Esophagus (tissue), 2 donors: ENCODE measurements around the gene GGPS1. TPM values are rescaled to one million over a fixed set of nuclear protein-coding genes. Genes with fewer than 3 reads are reported as not detected.

Source experiments
- H3K27ac ChIP-seq, 2 donors: one replicate each; pipeline ENCODE4 v1.5.1; 2013; ENCODE audit warnings: low read depth in 2 of 2, mild to moderate bottlenecking in 2 of 2, inconsistent platforms in 1 of 2, low read length in 1 of 2, moderate library complexity in 1 of 2
- H3K27me3 ChIP-seq, 2 donors: one replicate each; pipeline ENCODE4 v1.6.1; 2013; ENCODE audit warnings: low read length in 2 of 2, control low read depth in 1 of 2, mild to moderate bottlenecking in 1 of 2; ENCODE audit not compliant: insufficient read depth in 2 of 2, control insufficient read depth in 1 of 2
- H3K36me3 ChIP-seq, 2 donors: one replicate each; pipeline ENCODE4 v1.6.1; 2013; ENCODE audit warnings: low read length in 1 of 2; ENCODE audit not compliant: control insufficient read depth in 2 of 2, insufficient read depth in 2 of 2
- H3K4me1 ChIP-seq, 2 donors: one replicate each; pipeline ENCODE4 v1.6.1; 2013; ENCODE audit warnings: low read length in 1 of 2; ENCODE audit not compliant: control insufficient read depth in 2 of 2, insufficient read depth in 2 of 2
- H3K4me3 ChIP-seq, 2 donors: one replicate each; pipeline ENCODE4 v1.5.1; 2013; ENCODE audit warnings: low read length in 2 of 2, mild to moderate bottlenecking in 2 of 2, low read depth in 1 of 2, moderate library complexity in 1 of 2
- H3K9me3 ChIP-seq, 2 donors: one replicate each; pipeline ENCODE4 v1.6.1; 2013; ENCODE audit warnings: mild to moderate bottlenecking in 2 of 2, low read depth in 1 of 2, low read length in 1 of 2, moderate library complexity in 1 of 2; ENCODE audit not compliant: control insufficient read depth in 2 of 2, insufficient read depth in 1 of 2
- WGBS, 2 donors: extraction: QIAGEN DNeasy Blood & Tissue Kit; methylation state at CpG; one replicate each; pipeline ENCODE4 v1.1.7; 2013; 5-methylcytosine and 5-hydroxymethylcytosine counted together
- polyA plus RNA-seq, 2 donors: library from polyadenylated mRNA; stranded (reverse); fragments of 200-250 nt; gene quantifications; one replicate each; pipeline ENCODE4 v1.2.3, GENCODE V29; 2013
- donor health status: healthy with polysubstance abuse.
- donor health status: Bipolar disorder and iron deficiency.

GGPS1 gene
- polyA plus RNA-seq, 2 donors: 14.8 to 19.6 TPM

DNA sequence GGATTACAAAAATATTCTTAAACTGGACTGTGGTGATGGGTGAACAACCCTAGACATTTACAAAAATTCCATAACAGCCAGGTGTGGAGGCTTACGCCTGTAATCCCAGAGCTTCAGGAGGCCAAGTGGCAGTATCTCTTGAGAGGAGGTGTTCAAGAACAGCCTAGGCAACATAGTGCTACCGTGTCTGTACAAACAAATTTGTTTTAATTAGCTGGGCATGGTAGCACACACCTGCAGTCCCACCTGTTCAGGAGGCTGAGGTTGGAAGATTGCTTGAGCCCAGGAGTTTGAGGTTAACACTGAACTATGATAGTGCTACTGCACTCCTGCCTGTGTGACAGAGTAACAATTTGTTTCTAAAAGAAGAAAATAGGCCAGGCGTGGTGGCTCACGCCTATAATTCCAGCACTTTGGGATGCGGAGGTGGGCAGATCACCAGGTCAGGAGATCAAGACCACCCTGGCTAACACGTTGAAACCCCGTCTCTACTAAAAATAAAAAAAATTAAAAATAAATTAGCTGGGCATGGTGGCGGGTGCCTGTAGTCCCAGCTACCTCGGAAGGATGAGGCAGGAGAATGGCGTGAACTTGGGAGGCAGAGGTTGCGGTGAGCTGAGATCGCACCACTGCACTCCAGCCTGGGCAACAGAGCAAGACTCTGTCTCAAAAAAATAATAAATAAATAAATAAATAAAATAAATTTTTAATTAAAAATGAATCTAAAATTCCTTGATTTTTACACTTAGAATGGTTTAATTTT lies 37.4 kb upstream of the GGPS1 start:
- Histone ChIP-seq H3K9me3 (no peaks in the 10 kb centered on the region), H3K36me3 (no peaks in the 10 kb centered on the region), H3K27ac (no peak overlapping the region), H3K27me3 (no peaks in the 10 kb centered on the region), H3K4me1 (peaks cover 2 to 4% of the 10 kb centered on the region in 2 donors), H3K4me3 (no peak overlapping the region)
- WGBS, 2 donors: 89 to 91% methylated on average over 12 of the region's 12 CpGs

- no peak overlapping the region for H3K4me3 ChIP-seq
- H3K27ac ChIP-seq: no peak overlapping the region
- no peaks in the 10 kb centered on the region for H3K36me3 ChIP-seq
- no peaks in the 10 kb centered on the region for H3K9me3 ChIP-seq
- peaks cover 2 to 4% of the 10 kb centered on the region in 2 donors for H3K4me1 ChIP-seq
- H3K27me3 ChIP-seq: no peaks in the 10 kb centered on the region
- 69 to 73% methylated on average over 6 of the region's 6 CpGs for WGBS, 2 donors
These were observed 36.7 kb upstream of the GGPS1 start for GRCh38 chr1:235291599-235292091.

GRCh38 chr1:235292790-235293189 lies 35.6 kb upstream of the GGPS1 start:
- Histone ChIP-seq H3K27me3 (no peaks in the 10 kb centered on the region), H3K9me3 (no peaks in the 10 kb centered on the region), H3K36me3 (no peaks in the 10 kb centered on the region), H3K4me3 (no peak overlapping the region), H3K27ac (no peak overlapping the region), H3K4me1 (peaks cover 2 to 4% of the 10 kb centered on the region in 2 donors)
- 86 to 92% methylated on average over 4 of the region's 4 CpGs for WGBS, 2 donors

DNA sequence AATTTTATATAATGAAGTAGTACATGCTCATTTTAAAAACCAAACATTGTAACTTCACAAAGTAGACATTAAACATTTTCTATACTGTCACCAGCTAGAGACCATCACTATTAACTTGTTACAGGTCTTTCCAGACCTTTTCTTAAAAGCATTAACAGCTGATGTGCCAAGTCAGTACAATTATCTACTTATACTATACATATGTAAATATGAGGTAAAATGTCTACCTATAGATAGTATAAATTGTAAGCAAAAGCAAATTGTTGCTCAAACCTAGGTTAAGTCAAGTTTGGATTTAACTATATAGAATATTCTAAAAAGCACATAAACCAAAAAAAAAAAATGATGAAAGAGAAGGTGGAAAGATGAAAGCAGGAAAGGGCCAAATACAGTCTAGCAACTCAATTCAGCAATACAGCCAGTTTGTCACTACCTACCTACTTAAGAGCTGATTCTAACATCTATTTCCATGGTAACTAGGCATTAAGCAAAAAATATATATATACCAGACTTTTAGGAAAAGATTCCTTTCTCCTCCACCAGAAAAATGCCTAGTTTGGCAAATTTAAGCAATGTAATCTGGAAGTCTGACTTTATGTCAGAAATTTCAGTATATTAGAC lies 34.9 kb upstream of the GGPS1 start:
- no peak overlapping the region for H3K4me3 ChIP-seq

DNA sequence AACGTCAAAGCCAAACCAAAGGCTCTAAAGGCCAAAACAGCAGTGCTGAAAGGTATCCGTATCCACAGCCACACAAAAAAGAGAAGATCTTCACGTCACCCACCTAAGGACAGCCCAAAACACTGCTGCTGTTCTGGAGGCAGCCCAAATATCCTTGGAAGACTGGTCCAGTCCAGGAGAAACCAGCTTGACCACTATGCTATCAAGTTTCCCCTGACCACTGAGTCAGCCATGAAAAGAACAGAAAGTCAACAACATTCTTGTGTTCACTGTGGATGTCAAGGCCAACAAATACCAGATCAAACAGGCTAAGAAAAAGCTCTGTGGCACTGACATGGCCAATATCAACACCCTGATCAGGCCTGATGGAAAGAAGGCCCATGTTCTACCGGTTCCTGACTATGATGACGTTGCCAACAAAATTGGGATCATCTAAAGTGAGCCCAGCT lies 32.4 kb upstream of the GGPS1 start:
- no peaks in the 10 kb centered on the region for H3K36me3 ChIP-seq
- no peaks in the 10 kb centered on the region for H3K27me3 ChIP-seq
- no peak overlapping the region for H3K4me3 ChIP-seq
- H3K9me3 ChIP-seq: no peaks in the 10 kb centered on the region
- 81 to 82% methylated on average over 5 of the region's 5 CpGs for WGBS, 2 donors
- H3K4me1 ChIP-seq: peaks cover 3% of the 10 kb centered on the region in 2 donors
- no peak overlapping the region for H3K27ac ChIP-seq

More for the DNA sequence above, 34.9 kb upstream of the GGPS1 start:
- H3K9me3 ChIP-seq: no peaks in the 10 kb centered on the region
- H3K27me3 ChIP-seq: no peaks in the 10 kb centered on the region
- peaks cover 2 to 4% of the 10 kb centered on the region in 2 donors for H3K4me1 ChIP-seq
- H3K36me3 ChIP-seq: no peaks in the 10 kb centered on the region
- H3K27ac ChIP-seq: no peak overlapping the region

DNA sequence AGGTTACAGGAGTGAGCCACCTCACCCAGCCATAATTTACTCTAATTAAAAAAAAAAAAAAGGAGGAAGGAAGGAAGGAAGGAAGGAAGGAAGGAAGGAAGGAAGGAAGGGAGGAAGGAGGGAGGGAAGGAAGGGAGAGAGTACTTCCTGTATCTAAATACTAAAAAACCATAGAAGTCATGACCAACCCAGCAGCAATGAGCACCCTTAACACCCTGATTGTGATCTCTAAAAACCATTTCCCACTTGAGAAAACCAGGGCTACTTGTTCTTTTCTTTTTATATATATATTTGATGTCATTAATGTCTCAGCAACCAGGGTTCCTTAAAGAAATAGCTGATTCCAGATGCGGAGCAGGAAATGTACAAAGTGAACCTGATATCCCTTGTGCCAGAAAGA lies 31.6 kb upstream of the GGPS1 start:
- no peak overlapping the region for H3K27ac ChIP-seq

GRCh38 chr1:235297579-235297978 lies 30.8 kb upstream of the GGPS1 start:
- Histone ChIP-seq H3K27ac (no peak overlapping the region), H3K36me3 (no peaks in the 10 kb centered on the region), H3K27me3 (no peaks in the 10 kb centered on the region), H3K9me3 (no peaks in the 10 kb centered on the region), H3K4me3 (no peak overlapping the region), H3K4me1 (peaks cover 2 to 3% of the 10 kb centered on the region in 2 donors)
- WGBS, 2 donors: 42 to 49% methylated on average over 3 of the region's 3 CpGs

More for the DNA sequence above, 31.6 kb upstream of the GGPS1 start:
- H3K9me3 ChIP-seq: no peaks in the 10 kb centered on the region
- peaks cover 2 to 3% of the 10 kb centered on the region in 2 donors for H3K4me1 ChIP-seq
- 91 to 100% methylated on average over 1 of the region's 1 CpG for WGBS, 2 donors
- no peaks in the 10 kb centered on the region for H3K36me3 ChIP-seq
- no peak overlapping the region for H3K4me3 ChIP-seq
- H3K27me3 ChIP-seq: no peaks in the 10 kb centered on the region

DNA sequence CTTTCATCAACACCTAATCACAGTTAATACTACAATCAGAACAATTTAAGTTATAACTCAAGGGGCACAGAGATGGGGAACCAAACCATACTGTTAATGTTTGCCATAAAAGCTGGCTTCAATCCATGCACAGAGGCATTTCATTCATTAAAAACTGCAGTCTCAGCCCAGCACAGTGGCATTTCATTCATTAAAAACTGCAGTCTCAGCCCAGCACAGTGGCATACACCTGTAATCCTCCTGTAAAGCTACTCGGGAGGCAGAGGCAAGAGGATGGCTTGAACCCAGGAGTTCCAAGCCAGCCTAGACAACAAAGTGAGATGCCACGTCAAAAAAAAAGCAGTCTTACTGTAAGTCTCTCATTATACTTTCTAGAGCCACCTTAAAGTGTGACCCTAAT lies 29.6 kb upstream of the GGPS1 start:
- WGBS, 2 donors: 37 to 40% methylated on average over 2 of the region's 2 CpGs
- no peaks in the 10 kb centered on the region for H3K9me3 ChIP-seq
- H3K27ac ChIP-seq: no peak overlapping the region

DNA sequence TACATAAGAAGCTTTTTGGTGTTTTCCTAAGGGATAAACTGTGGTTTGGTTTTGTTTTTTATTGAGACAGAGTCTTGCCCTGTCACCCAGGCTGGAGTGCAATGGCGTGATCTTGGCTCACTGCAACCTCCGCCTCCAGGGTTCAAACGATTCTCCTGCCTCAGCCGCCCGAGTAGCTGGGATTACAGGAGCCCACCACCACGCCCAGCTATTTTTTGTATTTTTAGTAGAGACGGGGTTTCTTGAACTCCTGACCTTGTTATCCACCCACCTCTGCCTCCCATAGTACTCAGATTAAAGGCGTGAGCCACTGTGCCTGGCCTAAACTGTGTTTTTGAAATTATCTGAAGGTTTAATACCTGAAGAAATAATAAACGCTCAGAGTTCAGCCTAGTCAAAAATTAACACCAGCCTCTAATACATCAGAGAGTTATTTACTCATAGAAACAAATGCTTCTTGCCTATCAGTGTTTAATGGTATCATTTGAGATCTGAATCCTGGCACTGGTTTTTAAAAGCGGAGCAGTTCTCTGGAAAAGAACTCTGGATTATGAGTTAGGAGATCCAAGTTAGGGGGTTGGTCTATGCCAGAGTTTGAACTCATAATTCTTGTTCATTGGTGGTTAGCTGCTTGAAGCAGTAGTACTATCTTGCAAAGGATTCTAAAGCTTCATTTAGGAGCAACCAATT lies 29.1 kb upstream of the GGPS1 start:
- no peak overlapping the region for H3K27ac ChIP-seq
- peaks cover 2 to 3% of the 10 kb centered on the region in 2 donors for H3K4me1 ChIP-seq
- H3K9me3 ChIP-seq: no peaks in the 10 kb centered on the region
- H3K27me3 ChIP-seq: no peaks in the 10 kb centered on the region
- H3K4me3 ChIP-seq: no peak overlapping the region
- no peaks in the 10 kb centered on the region for H3K36me3 ChIP-seq
- WGBS, 2 donors: 51 to 60% methylated on average over 10 of the region's 10 CpGs

More for the DNA sequence above, 29.6 kb upstream of the GGPS1 start:
- H3K4me1 ChIP-seq: peaks cover 2 to 3% of the 10 kb centered on the region in 2 donors
- H3K27me3 ChIP-seq: no peaks in the 10 kb centered on the region
- H3K36me3 ChIP-seq: no peaks in the 10 kb centered on the region
- H3K4me3 ChIP-seq: no peak overlapping the region
